Epidermal melanocyte (primary cell): ENCODE results near the gene GUCA2B.
A peak's percentile ranks its signal among the peaks of the same experiment; 100 is the strongest.

Source experiments
- DNase-seq: peaks from one replicate; pipeline ENCODE4 v3.0.0; 2011; ENCODE audit warnings: low spot score; ENCODE audit not compliant: insufficient read length

The GUCA2B gene

GRCh38 chr1:42142894-42143675, 10.1 kb upstream of the GUCA2B start:
- no peak for DNase-seq

- no peak for DNase-seq
These were observed 9.1 kb upstream of the GUCA2B start for GRCh38 chr1:42143896-42144710.

GRCh38 chr1:42144711-42145388, 8.4 kb upstream of the GUCA2B start:
- DNase-seq: no peak

GRCh38 chr1:42145389-42145716, 7.9 kb upstream of the GUCA2B start:
- DNase-seq: no peak

GRCh38 chr1:42145764-42146625, 7.2 kb upstream of the GUCA2B start:
- no peak for DNase-seq

- peak; percentile 50 for DNase-seq
These were observed 6.4 kb upstream of the GUCA2B start for GRCh38 chr1:42146626-42147320.

GRCh38 chr1:42148166-42148565, 5.0 kb upstream of the GUCA2B start:
- no peak for DNase-seq

GRCh38 chr1:42150651-42151050, 2.6 kb upstream of the GUCA2B start:
- DNase-seq: no peak

GRCh38 chr1:42152119-42152518, 1.1 kb upstream of the GUCA2B start:
- DNase-seq: no peak

GRCh38 chr1:42153624-42154023, 414 bp downstream of the GUCA2B start:
- no peak for DNase-seq

GRCh38 chr1:42154685-42155084, 1.5 kb downstream of the GUCA2B start:
- DNase-seq: no peak

- DNase-seq: no peak
These were observed 2.2 kb downstream of the GUCA2B start for GRCh38 chr1:42155362-42155761.

GRCh38 chr1:42157667-42158066, 4.5 kb downstream of the GUCA2B start:
- DNase-seq: no peak

- DNase-seq: no peak
These were observed 5.0 kb downstream of the GUCA2B start for GRCh38 chr1:42158189-42158588.

GRCh38 chr1:42162181-42162580, 9.0 kb downstream of the GUCA2B start:
- no peak for DNase-seq

- DNase-seq: no peak
These were observed 9.9 kb downstream of the GUCA2B start for GRCh38 chr1:42163114-42163513.

GRCh38 chr1:42163536-42164503, 10.6 kb downstream of the GUCA2B start:
- no peak for DNase-seq

GRCh38 chr1:42164551-42165420, 11.6 kb downstream of the GUCA2B start, which contains the start of gene GUCA2A:
Gene GUCA2A, minus strand, starts transcription at chr1:42164745. Its CDS starts 33 bp downstream, at chr1:42164712.
- no peak for DNase-seq
